SKM-1 treated with dmso at 0.1 percent for 144 hours (cell line): ENCODE results near the gene ZNF439.
"Not testable (repeated sequence)": the region's sequence is repeated elsewhere in the genome, so short reads cannot be mapped to it uniquely, and the experiment has no call there.

ENCODE experiments used
- DNase-seq: peaks from one replicate; lab custom pipeline; 2025; ENCODE audit not compliant: unreplicated experiment; lab: John Stamatoyannopoulos, UW

ZNF439 gene

DNA sequence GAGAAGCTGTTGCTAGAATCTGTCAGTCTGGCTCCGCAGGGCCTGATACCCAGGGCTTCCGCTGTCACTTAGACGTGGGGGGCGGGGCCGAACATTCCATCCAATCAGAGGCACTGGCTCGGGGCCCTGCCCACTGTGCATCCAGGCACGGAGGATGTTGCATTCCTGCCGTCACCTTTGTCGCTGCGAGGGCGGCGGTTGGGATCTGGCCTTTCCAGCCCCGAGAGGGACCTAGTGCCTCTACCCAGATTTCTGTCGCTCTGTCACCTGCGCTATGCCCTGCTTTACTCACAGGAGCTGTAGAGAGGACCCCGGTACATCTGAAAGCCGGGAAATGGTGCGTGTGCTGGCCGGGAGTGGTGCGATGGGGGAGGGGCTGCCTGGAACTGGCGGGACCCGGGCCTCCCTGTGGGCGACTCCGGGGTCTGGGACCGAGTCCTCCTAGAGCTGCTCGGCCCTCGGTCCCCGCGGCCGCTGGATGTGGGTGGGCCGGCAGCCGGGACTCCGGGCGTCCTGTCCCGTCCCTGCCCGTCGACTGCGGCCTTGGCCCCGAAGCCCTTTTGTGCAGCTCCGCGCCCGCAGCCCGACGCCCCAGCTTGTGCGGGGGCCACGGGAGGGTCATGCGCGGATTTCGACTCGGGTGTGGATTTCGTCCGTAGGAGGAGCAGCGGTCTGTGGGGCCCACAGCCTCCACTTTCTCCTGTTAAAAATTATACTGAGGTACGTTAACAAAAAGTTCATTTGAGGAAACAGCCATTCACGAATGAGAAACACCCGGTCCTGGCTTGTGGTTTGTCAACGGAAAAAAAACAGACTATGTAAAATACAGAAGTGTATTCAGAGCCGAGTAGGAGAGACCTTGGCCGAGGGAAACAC is at the start of gene ZNF439:
ZNF439 (plus strand) TSS at position 133 of the 876 bp plus-strand sequence; CDS start at position 275, 142 bp downstream.
- no peak for DNase-seq

- DNase-seq, result no peak
Measured at GRCh38 chr19:11806354-11807098, 42.0 kb upstream of the ZNF439 start.

GRCh38 chr19:11807099-11807380 is 41.5 kb upstream of the ZNF439 start:
- DNase-seq, result no peak

- no peak for DNase-seq
Measured at GRCh38 chr19:11813703-11814028, 34.9 kb upstream of the ZNF439 start.

GRCh38 chr19:11814029-11814699 is 34.4 kb upstream of the ZNF439 start, which contains the start of gene ZNF440:
TSS of gene ZNF440 (plus strand) at chr19:11814273. CDS start at chr19:11814448, 175 bp downstream.
- peak; percentile 88 for DNase-seq

DNA sequence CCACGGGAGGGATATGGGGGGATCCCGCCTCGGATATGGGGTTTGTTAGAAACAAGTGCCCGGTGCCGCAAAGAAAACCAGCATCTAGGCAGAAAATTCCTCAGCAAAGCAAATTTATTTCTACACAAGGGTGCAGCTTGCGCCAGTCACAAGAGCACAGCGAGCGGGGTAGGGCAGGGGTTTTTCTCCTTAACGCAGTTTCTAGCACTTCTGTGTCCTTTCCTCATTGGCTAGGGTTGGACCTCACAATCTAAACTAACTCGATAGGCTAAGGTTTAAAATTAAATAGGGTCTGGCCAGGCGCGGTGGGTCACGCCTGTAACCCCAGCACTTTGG is 33.9 kb upstream of the ZNF439 start:
- DNase-seq, result no peak

DNA sequence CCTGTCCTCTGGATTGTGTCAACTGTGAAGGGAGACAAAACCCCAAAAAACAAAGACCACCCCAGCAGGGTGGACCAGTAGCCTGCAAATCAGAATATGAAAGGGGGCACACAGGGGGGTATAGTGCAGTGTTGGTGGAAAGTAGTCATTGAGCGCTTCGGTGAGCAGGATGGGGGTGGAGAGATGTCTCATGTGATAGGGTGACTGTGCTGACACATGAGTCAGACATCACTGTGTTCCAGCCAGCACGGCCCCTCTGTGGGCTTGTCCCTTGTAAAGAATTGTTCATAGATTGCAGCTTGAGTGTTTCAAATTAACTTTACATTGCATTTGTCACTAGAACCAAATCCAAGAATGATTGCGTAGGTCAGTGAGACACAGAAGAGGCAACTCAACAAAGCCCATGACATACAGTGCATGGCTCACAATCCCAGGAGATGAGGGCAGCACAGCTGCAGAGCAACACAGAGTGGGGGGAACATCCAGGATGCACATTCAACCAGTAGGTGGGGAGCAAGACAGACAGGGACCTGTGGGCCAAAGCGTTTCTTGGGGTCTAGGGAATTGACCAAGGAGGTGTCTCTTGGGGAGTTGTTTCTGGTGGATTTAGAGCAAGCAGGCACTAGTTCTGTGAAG is 26.9 kb upstream of the ZNF439 start:
- DNase-seq, result no peak

GRCh38 chr19:11828957-11829876 is 19.3 kb upstream of the ZNF439 start:
- not testable (repeated sequence) for DNase-seq

DNA sequence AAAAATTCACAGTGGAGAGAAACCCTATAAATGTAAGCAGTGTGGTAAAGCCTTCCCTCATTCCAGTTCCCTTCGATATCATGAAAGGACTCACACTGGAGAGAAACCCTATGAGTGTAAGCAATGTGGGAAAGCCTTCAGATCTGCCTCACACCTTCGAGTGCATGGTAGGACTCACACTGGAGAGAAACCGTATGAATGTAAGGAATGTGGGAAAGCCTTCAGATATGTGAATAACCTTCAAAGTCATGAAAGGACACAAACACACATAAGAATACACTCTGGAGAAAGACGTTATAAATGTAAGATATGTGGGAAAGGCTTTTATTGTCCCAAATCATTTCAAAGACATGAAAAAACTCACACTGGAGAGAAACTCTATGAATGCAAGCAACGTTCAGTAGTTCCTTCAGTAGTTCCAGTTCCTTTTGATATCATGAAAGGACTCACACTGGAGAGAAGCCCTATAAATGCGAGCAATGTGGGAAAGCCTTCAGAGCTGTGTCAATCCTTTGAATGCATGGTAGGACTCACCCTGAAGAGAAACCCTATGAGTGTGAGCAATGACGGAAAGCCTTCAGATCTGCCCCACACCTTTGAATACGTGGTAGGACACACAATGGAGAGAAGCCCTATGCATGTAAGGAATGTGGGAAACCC is 16.1 kb upstream of the ZNF439 start:
- DNase-seq, result no peak

- DNase-seq, result no peak
Measured at GRCh38 chr19:11833541-11833940, 15.0 kb upstream of the ZNF439 start.

DNA sequence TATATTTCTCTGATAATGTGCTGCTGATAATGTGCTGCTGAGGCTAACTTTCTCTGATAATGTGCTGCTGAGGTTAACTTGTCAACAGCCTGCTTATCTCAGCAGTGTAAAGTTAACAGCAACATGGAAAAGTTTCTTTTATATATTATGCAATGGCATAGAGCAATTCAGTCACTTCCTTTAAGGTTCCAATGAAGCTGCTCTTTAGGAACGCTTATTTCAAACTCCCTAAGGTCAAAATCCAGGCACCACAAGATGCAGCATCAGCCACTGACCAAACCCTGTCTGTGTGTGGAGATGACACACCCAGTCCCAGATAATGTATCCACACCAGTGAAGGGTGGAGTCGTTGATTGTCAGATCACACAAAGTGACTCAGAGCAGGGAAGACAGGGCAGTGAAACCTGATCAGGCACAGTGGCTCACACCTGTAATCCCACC is 12.9 kb upstream of the ZNF439 start:
- DNase-seq, result not testable (repeated sequence)

- DNase-seq, result no peak
Measured at GRCh38 chr19:11843722-11844121, 4.8 kb upstream of the ZNF439 start.

GRCh38 chr19:11847615-11848014 is 911 bp upstream of the ZNF439 start:
- DNase-seq, result not testable (repeated sequence)

DNA sequence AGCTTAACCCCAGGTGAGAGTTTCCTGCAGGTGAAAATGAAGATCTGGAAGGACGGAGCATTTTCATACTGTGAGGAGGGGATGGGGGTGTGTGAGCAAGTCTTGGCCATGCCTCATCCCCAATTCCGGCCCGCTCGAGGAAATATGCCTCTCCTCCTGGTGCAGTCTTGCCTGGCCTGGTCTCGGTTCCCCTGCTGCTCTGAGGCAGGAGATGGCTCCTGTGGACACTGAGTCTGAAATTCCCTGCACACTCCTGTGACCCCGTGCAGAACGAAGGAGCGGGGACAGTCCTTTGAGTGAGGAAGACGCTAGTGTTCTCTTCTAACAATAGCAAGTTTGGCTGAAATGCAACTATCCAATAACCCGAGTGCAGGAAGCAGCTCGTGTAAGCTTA is 329 bp upstream of the ZNF439 start:
- DNase-seq, result no peak

DNA sequence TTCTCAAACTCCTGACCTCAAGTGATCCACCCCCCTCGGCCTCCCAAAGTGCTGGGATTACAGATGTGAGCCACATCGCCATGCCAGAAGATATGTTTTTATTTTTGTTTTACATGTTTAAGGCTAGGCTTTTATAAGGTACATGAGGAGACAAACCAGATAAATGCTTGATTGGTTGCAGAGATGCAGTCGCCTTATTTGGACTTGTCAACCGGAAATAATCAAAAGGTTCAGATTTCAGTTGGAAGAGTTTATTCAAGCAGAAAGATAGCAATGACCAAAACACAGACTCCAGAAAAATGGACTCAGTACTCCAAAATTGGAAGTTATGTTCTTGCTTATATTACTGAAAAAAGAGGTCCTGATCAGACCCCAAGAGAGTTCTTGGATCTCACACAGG is 1.8 kb downstream of the ZNF439 start:
- not testable (repeated sequence) for DNase-seq

DNA sequence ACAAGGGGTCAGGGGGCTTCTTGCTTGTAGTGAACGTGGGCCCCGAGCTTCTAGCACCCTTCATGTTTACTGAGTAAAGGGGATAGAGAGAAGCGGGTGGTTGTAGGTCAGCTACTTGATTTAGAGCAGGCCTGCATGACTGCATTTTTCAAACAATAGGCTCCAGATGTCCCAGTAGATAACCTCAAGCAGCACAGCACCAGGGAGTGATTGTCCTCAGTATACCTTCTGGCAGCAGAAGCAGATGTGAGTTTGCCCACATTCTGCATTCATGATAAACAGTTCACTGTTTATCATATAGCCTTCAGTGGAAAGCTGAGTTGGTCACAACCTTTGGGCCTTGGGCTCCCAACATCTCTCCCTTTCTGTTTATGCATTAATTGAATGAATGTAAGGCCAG is 4.8 kb downstream of the ZNF439 start:
- no peak for DNase-seq

DNA sequence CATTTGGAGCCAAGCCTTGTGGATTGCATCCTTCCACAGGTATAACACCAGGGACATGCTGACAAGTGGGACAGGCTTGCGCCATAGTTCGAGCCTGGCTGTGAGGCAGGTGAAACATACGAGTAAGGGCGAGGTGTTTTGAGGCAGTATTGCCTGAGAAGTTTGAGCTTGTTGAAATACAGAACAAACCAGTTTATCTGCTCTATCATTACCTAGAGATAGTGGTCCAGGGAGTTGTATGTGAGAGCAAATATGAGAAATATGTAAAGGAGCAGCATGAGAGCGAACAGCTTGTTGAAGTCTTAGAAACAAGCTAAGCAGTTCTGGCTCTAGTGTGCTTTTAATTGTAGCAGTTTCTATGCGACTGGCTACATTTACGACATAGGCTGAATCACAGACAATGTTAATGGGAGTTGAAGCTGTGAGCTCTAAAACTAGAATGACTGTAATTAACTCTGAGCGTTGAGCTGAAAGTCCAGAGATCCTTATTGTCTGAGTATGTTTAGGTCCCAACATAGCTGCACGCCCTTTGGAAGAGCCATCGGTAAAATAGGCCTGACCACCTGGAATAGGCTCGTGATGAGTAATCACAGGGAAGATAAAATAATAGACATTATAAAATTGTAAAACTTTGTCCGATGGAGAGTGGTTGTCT is 8.2 kb downstream of the ZNF439 start:
- DNase-seq, result no peak

- DNase-seq, result no peak
Measured at GRCh38 chr19:11860721-11861120, 12.2 kb downstream of the ZNF439 start.

DNA sequence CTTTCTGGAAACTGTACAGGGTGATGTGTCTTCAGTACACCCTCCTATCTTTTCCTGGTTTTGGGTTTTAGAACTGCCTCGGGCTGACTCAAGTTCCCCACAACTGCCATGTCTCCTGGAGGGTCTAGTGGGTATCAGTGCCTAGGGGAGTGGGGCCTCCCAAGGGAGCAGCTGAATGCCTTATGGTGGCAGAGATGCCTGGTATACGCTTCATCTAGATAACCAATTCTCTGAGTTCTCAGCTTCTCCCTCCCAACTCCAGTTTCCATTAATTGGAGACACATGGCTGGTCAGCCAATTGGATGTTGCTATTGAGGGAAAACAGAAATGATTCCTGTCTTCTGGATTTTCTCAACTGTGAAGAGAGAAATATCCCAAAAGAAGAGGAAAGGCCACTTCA is 12.8 kb downstream of the ZNF439 start:
- DNase-seq, result peak; percentile 41
